Forelimb muscle (tissue), 1 donor: Measurements from ENCODE around the gene NEK7. TPM values are rescaled to one million over a fixed set of nuclear protein-coding genes. Genes with fewer than 3 reads are reported as not detected.

Experiments used
- DNase-seq: peaks from one replicate; pipeline ENCODE4 v3.0.0-alpha.2; 2013; ENCODE audit warnings: low read depth
- polyA plus RNA-seq: library from polyadenylated mRNA; unstranded; fragments of 120-200 nt; gene quantifications from one replicate; pipeline ENCODE4 v1.2.1, GENCODE V29; 2013; ENCODE audit not compliant: insufficient read length

Gene NEK7
- polyA plus RNA-seq, 1 donor, result 34.7 TPM

DNA sequence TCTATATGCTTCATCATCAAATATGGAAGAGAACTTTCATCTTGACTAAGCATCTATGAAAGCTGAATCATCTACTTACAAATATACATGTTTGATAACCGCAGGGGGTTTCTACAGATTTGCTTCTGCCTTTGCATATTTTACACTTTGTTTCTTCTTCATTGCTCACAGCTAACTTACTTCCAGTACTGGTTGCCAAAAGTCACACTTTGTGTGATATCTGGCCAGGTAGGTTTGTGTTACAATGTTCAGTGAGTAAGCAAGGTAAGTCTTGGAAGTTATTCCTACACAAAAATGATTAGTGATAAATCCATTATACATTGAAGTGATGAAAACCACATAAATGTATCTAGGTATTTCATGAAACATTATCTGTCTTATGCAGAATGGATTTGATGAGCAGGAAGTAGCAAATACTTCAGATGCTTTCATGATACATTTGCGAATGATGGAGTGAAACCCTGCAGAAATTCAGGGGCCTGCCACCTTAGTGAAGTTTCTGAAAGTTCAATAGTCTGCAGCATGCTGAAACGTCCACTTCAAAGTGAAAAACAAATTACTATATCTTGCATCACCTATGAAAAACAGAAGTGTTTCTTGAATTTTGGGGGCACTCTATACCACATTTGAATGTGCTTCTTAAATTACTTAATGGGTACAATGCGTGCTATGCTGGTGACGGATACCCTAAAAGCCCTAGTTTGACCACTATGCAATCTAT, 196.3 kb downstream of the NEK7 start:
- no peak for DNase-seq

GRCh38 chr1:198357937-198358336, 201.1 kb downstream of the NEK7 start:
- DNase-seq, result no peak

DNA sequence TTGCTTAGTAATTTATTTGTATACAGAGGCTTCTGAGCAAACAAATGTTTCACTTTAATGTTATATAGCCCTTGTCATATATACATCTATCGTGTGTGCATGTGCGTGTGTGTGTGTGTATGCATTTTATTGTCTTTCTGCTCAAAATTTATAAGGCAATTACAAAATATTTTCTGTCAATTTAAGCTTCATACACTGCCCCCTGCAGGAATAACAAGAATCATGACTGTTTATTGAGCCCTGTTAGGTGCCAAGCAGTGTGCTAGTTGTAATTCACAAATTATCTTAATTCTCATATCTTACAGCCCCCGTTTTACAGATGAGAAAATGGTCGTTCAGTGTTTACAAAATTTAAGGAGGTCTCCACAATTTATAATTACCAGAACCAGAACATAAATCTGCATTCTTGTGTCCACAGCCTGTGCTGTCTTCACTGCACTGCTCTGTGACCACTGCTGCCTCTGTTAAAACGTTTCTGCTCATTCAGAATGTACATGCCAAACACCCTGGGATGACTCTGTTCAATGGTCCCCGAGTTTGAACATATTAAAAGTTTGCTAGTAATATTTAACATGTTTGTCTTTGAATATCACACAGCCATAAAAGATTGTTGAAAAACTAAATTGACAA, 202.3 kb downstream of the NEK7 start:
- DNase-seq, result no peak

GRCh38 chr1:198360208-198360729, 203.5 kb downstream of the NEK7 start:
- no peak for DNase-seq

GRCh38 chr1:198361237-198361767, 204.5 kb downstream of the NEK7 start:
- DNase-seq, result no peak

GRCh38 chr1:198363625-198364151, 206.9 kb downstream of the NEK7 start:
- DNase-seq, result no peak

DNA sequence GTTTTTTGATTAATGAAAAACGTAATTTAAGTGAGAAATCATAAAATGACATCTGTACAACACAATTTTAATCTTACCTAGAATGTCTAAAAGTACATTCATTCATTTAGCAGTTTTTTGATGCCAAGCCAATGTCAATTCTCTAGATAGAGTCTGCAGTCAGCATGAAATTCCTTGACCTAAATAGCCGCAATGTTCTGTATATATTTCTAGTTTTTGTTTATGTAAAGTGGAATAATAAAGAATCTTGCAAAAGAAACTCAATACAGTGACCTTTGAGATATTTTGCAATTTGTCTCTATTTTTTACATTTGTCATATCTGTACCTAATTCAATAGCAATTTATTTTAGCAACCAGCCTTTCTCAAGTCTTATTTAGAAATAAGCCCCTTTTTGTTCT, 207.7 kb downstream of the NEK7 start:
- DNase-seq, result peak; percentile 5

GRCh38 chr1:198367296-198367695, 210.5 kb downstream of the NEK7 start:
- DNase-seq, result no peak

- DNase-seq, result no peak
These were observed 214.2 kb downstream of the NEK7 start for GRCh38 chr1:198370996-198371395.

Other genes starting within 250 kb of the NEK7 start
- gene LHX9, start 239.6 kb upstream of the NEK7 start, polyA plus RNA-seq, result 0.76 TPM